Measurements from ENCODE around the gene MED1.

GRCh38 chr17:39443326-39443725 lies 7.7 kb downstream of the MED1 start:
- TF ChIP-seq CTCF (IDR thresholded peaks at IDR 0.05), result no peak
- no peak for TF ChIP-seq EZH2 (IDR thresholded peaks at IDR 0.05; ENCODE audit: borderline replicate concordance, insufficient read depth, low read depth, low read length, poor library complexity, severe bottlenecking)
